Spleen (tissue), 11 donors: Measurements from ENCODE around the gene ALK. TPM values are rescaled to one million over a fixed set of nuclear protein-coding genes. Genes with fewer than 3 reads are reported as not detected.

Source experiments
- DNase-seq: peaks from one replicate; pipeline ENCODE4 v3.0.0-alpha.2; 2020
- H3K27ac ChIP-seq, 8 donors: fragments of 200-600 bp; sonication (generic) in 7 of 8; 1 replicate in 4 of 8; 2 replicates in 4 of 8; pipeline versions ENCODE4 v1.5.0 to v1.8.0; 2016 to 2021; ENCODE audit warnings: inconsistent platforms in 4 of 8, mild to moderate bottlenecking in 4 of 8, moderate library complexity in 1 of 8
- H3K27me3 ChIP-seq, 7 donors: fragments of 200-600 bp; sonication (generic) in 6 of 7; replicated peaks in 1 of 7; 1 replicate in 4 of 7; 2 replicates in 3 of 7; pipeline versions ENCODE4 v1.5.0 to v1.8.0; 2016 to 2021; ENCODE audit warnings: inconsistent platforms in 3 of 7, mild to moderate bottlenecking in 1 of 7
- H3K36me3 ChIP-seq, 6 donors: fragments of 200-600 bp; sonication (generic) in 5 of 6; 1 replicate in 4 of 6; 2 replicates in 2 of 6; pipeline versions ENCODE4 v1.5.0 to v1.8.0; 2016 to 2021; ENCODE audit warnings: inconsistent platforms in 2 of 6
- H3K4me1 ChIP-seq, 6 donors: fragments of 200-600 bp; sonication (generic) in 5 of 6; 1 replicate in 3 of 6; 2 replicates in 3 of 6; pipeline versions ENCODE4 v1.5.0 to v1.8.0; 2016 to 2021; ENCODE audit warnings: inconsistent platforms in 3 of 6
- H3K4me3 ChIP-seq, 8 donors: fragments of 200-600 bp; sonication (generic) in 7 of 8; 1 replicate in 4 of 8; 2 replicates in 4 of 8; pipeline versions ENCODE4 v1.5.0 to v1.8.0; 2016 to 2021; ENCODE audit warnings: inconsistent platforms in 4 of 8, mild to moderate bottlenecking in 4 of 8, moderate library complexity in 2 of 8
- H3K9me3 ChIP-seq, 8 donors: fragments of 200-600 bp; sonication (generic) in 7 of 8; 1 replicate in 4 of 8; 2 replicates in 4 of 8; pipeline versions ENCODE4 v1.5.0 to v1.8.0; 2016 to 2021; ENCODE audit warnings: inconsistent platforms in 4 of 8
- POLR2A ChIP-seq, 3 donors: fragments of 450-650 bp; IDR thresholded peaks; one replicate each; pipeline ENCODE4 v1.5.1; 2017; ENCODE audit warnings: antibody characterized with exemption in 3 of 3, mild to moderate bottlenecking in 1 of 3
- POLR2AphosphoS5 ChIP-seq, 3 donors: sonication (generic); formaldehyde crosslinking; IDR thresholded peaks; one replicate each; pipeline ENCODE4 v1.5.1; 2017; ENCODE audit warnings: antibody characterized with exemption in 3 of 3
- WGBS, 5 donors: extraction: QIAGEN DNeasy Blood & Tissue Kit in 3 of 5; methylation state at CpG; one replicate each; pipeline versions ENCODE4 v1.1.5 to v1.1.7; 2013 to 2018; 5-methylcytosine and 5-hydroxymethylcytosine counted together
- intact Hi-C: fragments of 100-400 bp; cut with DNase I; formaldehyde crosslinking; loops from one replicate; pipeline ENCODE4 v1.15.0; 2023; ENCODE audit warnings: low total_unique reads
- polyA plus RNA-seq, 3 donors: library from polyadenylated mRNA; stranded (reverse); fragments of 200-250 nt; gene quantifications; one replicate each; pipeline ENCODE4 v1.2.1, GENCODE V29; 2013
- total RNA-seq, 7 donors: library from RNA; depleted of rRNA in 3 of 7; stranded (reverse); fragments of >200 nt in 3 of 7; fragmentation: NEBNext Ultra II Directional in 4 of 7; extraction: Animal tissue kit (Norgen Biotek cat#: 25700) in 4 of 7; gene quantifications; one replicate each; pipeline versions ENCODE4 v1.1.0 to v1.2.1, GENCODE V29; 2016 to 2021
- TF ChIP-seq, protein P1 (sequence below), 11 experiments: fragments of 200-600 bp in 7 of 11; fragments of 450-650 bp in 4 of 11; sonication (generic) in 4 of 11; IDR thresholded peaks in 8 of 11; conservative IDR thresholded peaks in 3 of 11; 1 replicate in 7 of 11; 2 replicates in 4 of 11; pipeline versions ENCODE4 v1.4.0 to v1.8.0; 2016 to 2021; ENCODE audit warnings: antibody characterized with exemption in 11 of 11, inconsistent platforms in 4 of 11, mild to moderate bottlenecking in 1 of 11
- donor health status: healthy with polysubstance abuse.
- donor health status: DM: no; HTN: no; CAD: no; lungs with moderate emphysema.
- donor health status: DM: no; HTN: no; CAD: no.
- donor health status: Bipolar disorder and iron deficiency.
- donor health status: healthy.
- donor health status: DM: no; HTN: no; CAD: no.
- donor health status: DM: yes; HTN: yes; CAD: no.

Gene ALK
- total and polyA plus RNA-seq, 10 donors: 0.03 to 0.28 (median 0.06) TPM; not detected in 7

GRCh38 chr2:29900971-29901633 is 20.3 kb downstream of the ALK start:
- Histone ChIP-seq H3K36me3 (no peaks in the 10 kb centered on the region), H3K9me3 (no peaks in the 10 kb centered on the region), H3K4me1 (no peaks in the 10 kb centered on the region), H3K4me3 (no peak overlapping the region), H3K27ac (no peak overlapping the region), H3K27me3 (peaks cover 0 to 71% (median 0%) of the 10 kb centered on the region in 7 donors)
- no peak for DNase-seq
- intact Hi-C loops: no loop called here
- 18 to 32% (median 26%) methylated on average over 3 of the region's 3 CpGs for WGBS, 5 donors
- TF ChIP-seq POLR2A (IDR thresholded peaks at IDR 0.05): no peak
- TF ChIP-seq, protein P1, sequence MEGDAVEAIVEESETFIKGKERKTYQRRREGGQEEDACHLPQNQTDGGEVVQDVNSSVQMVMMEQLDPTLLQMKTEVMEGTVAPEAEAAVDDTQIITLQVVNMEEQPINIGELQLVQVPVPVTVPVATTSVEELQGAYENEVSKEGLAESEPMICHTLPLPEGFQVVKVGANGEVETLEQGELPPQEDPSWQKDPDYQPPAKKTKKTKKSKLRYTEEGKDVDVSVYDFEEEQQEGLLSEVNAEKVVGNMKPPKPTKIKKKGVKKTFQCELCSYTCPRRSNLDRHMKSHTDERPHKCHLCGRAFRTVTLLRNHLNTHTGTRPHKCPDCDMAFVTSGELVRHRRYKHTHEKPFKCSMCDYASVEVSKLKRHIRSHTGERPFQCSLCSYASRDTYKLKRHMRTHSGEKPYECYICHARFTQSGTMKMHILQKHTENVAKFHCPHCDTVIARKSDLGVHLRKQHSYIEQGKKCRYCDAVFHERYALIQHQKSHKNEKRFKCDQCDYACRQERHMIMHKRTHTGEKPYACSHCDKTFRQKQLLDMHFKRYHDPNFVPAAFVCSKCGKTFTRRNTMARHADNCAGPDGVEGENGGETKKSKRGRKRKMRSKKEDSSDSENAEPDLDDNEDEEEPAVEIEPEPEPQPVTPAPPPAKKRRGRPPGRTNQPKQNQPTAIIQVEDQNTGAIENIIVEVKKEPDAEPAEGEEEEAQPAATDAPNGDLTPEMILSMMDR (IDR thresholded peaks at IDR 0.05 in 8 of 11, conservative IDR thresholded peaks at IDR 0.05 in 3 of 11): no peak
- no peak for TF ChIP-seq POLR2AphosphoS5 (IDR thresholded peaks at IDR 0.05)

- no peak for TF ChIP-seq POLR2A (IDR thresholded peaks at IDR 0.05)
- TF ChIP-seq, protein P1 (IDR thresholded peaks at IDR 0.05 in 8 of 11, conservative IDR thresholded peaks at IDR 0.05 in 3 of 11): no peak
- no peak for TF ChIP-seq POLR2AphosphoS5 (IDR thresholded peaks at IDR 0.05)
- no peak overlapping the region for H3K4me3 ChIP-seq
- no peaks in the 10 kb centered on the region for H3K4me1 ChIP-seq
- H3K36me3 ChIP-seq: no peaks in the 10 kb centered on the region
- no peak for DNase-seq
- intact Hi-C loops: no loop called here
- WGBS, 5 donors: 39 to 49% (median 43%) methylated on average over 4 to 5 of the region's 5 CpGs
- no peaks in the 10 kb centered on the region for H3K9me3 ChIP-seq
- no peak overlapping the region for H3K27ac ChIP-seq
- peaks cover 0 to 69% (median 0%) of the 10 kb centered on the region in 7 donors for H3K27me3 ChIP-seq
Measured at GRCh38 chr2:29898999-29899398, 22.4 kb downstream of the ALK start.

DNA sequence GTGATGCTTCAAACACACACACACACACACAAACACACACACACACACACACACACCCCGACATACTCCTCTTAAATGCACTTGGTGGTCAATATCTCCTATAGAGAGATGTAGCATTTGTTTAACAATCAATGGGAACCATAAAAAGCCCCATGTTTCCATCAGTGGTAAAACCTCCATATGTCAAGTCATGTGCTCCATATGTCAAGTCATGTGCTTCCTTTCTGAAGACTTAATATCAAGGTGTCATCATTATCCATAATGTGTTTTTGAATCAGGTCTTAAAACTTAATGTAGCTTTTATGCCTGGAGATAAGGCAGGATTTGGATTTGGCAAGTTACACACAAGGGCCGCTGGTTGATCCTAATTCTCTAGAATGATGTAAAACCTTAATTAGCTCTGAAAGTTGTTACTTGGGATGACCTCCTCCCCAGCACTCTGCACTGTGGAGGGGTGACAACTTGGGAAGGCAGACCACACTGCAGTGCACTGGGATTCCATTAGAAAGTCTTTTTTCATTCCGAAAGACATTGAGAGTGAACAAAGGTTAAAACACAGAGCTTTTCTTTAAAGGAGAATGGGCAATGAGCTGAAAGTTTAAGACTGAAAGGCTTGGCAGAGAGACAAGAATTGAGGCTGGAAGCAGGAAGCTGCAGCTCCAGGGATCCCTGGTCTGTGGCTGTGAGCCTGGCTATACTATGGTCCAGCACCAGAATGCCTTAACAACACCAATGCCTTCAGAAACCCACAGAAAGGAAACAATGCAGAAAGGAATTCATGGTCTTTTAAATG is 26.4 kb downstream of the ALK start:
- no peak overlapping the region for H3K4me3 ChIP-seq
- H3K27ac ChIP-seq: no peak overlapping the region
- TF ChIP-seq, protein P1 (IDR thresholded peaks at IDR 0.05 in 8 of 11, conservative IDR thresholded peaks at IDR 0.05 in 3 of 11): no peak
- TF ChIP-seq POLR2A (IDR thresholded peaks at IDR 0.05) (no peak), POLR2AphosphoS5 (IDR thresholded peaks at IDR 0.05) (no peak)
- H3K36me3 ChIP-seq: no peaks in the 10 kb centered on the region
- intact Hi-C loops: no loop called here
- peaks cover 0 to 48% (median 0%) of the 10 kb centered on the region in 7 donors for H3K27me3 ChIP-seq
- 47 to 56% (median 49%) methylated on average over 3 of the region's 3 CpGs for WGBS, 5 donors
- DNase-seq: no peak
- no peaks in the 10 kb centered on the region for H3K9me3 ChIP-seq
- no peaks in the 10 kb centered on the region for H3K4me1 ChIP-seq
